CD4-positive, alpha-beta T cell (primary cell): ENCODE data around the gene CDK9. TPM values are rescaled to one million over a fixed set of nuclear protein-coding genes. Genes with fewer than 3 reads are reported as not detected.

Source experiments
- ATAC-seq: fragments of 200-7000 bp; cut with Tn5 transposase; one replicate; pipeline ENCODE4 v1.10.0; 2022; ENCODE audit warnings: mild to moderate bottlenecking; ENCODE audit not compliant: poor library complexity
- CTCF ChIA-PET: fragments of 350-600 bp; sonication (Branson Sonifier 250); formaldehyde crosslinking; loops from one replicate; lab custom pipeline; 2021; ENCODE audit warnings: antibody characterized with exemption, inconsistent platforms; lab: Charles Lee
- POLR2A ChIA-PET: fragments of 350-600 bp; sonication (Branson Sonifier 250); formaldehyde crosslinking; loops from one replicate; lab custom pipeline; 2021; ENCODE audit warnings: antibody characterized with exemption, inconsistent platforms; lab: Charles Lee
- DNase-seq, 14 experiments: peaks; one replicate each; pipeline ENCODE4 v3.0.0-alpha.2; 2013 to 2020; ENCODE audit warnings: mixed read lengths in 2 of 14
- H3K27ac ChIP-seq, 2 donors: one replicate each; pipeline versions ENCODE4 v1.5.1 to v1.7.0; 2013; ENCODE audit warnings: low read length in 2 of 2, low read depth in 1 of 2, mild to moderate bottlenecking in 1 of 2
- H3K27me3 ChIP-seq, 2 experiments: 1 replicate in 1 of 2; 2 replicates in 1 of 2; pipeline versions ENCODE4 v1.6.1 to v1.7.0; 2013; ENCODE audit warnings: low read length in 2 of 2, control low read depth in 1 of 2, mild to moderate bottlenecking in 1 of 2, moderate library complexity in 1 of 2; ENCODE audit not compliant: insufficient read depth in 2 of 2, control insufficient read depth in 1 of 2
- H3K36me3 ChIP-seq: one replicate; pipeline ENCODE4 v1.6.1; 2013; ENCODE audit warnings: low read length, control low read depth; ENCODE audit not compliant: insufficient read depth
- H3K4me1 ChIP-seq: one replicate; pipeline ENCODE4 v1.6.1; 2013; ENCODE audit warnings: low read length, control low read depth; ENCODE audit not compliant: insufficient read depth
- H3K4me3 ChIP-seq: one replicate; pipeline ENCODE4 v1.5.1; 2013; ENCODE audit warnings: mild to moderate bottlenecking, low read length, moderate library complexity
- H3K9me3 ChIP-seq, 2 experiments: 1 replicate in 1 of 2; 2 replicates in 1 of 2; pipeline versions ENCODE4 v1.6.1 to v1.7.0; 2013; ENCODE audit warnings: low read length in 2 of 2, mild to moderate bottlenecking in 2 of 2, control low read depth in 1 of 2, moderate library complexity in 1 of 2; ENCODE audit not compliant: control insufficient read depth in 1 of 2, insufficient read depth in 1 of 2
- H3K27ac Mint-ChIP-seq: one replicate; pipeline ENCODE4 v1.8.0; 2020; ENCODE audit warnings: mixed read lengths
- H3K27me3 Mint-ChIP-seq: one replicate; pipeline ENCODE4 v1.8.0; 2021; ENCODE audit warnings: mixed read lengths
- H3K36me3 Mint-ChIP-seq: one replicate; pipeline ENCODE4 v1.8.0; 2021; ENCODE audit warnings: low read depth, mixed read lengths
- H3K4me1 Mint-ChIP-seq: one replicate; pipeline ENCODE4 v1.8.0; 2021; ENCODE audit warnings: low read depth, mixed read lengths
- H3K4me3 Mint-ChIP-seq: one replicate; pipeline ENCODE4 v1.8.0; 2020; ENCODE audit warnings: mild to moderate bottlenecking, mixed read lengths
- H3K9me3 Mint-ChIP-seq: one replicate; pipeline ENCODE4 v1.8.0; 2020; ENCODE audit warnings: mixed read lengths
- intact Hi-C, 2 experiments: fragments of 100-400 bp; cut with DNase I in 1 of 2; cut with micrococcal nuclease in 1 of 2; formaldehyde crosslinking; loops; one replicate each; pipeline versions ENCODE4 v1.15.1 to v1.9.0; 2023 to 2025; cut with DNase I, micrococcal nuclease
- total RNA-seq, 174 experiments: library from RNA in 2 of 174; stranded (reverse) in 2 of 174; gene quantifications; one replicate each; pipeline ENCODE4 v1.2.3 and lab custom pipeline; 2021 to 2026
- TF ChIP-seq, protein P1 (sequence below): fragments of 200-600 bp; IDR thresholded peaks from one replicate; pipeline ENCODE4 v1.8.0; 2022; ENCODE audit warnings: antibody characterized with exemption, mild to moderate bottlenecking

Gene CDK9
- total RNA-seq, 2 experiments from 2014 or later = 117 to 121 TPM

DNA sequence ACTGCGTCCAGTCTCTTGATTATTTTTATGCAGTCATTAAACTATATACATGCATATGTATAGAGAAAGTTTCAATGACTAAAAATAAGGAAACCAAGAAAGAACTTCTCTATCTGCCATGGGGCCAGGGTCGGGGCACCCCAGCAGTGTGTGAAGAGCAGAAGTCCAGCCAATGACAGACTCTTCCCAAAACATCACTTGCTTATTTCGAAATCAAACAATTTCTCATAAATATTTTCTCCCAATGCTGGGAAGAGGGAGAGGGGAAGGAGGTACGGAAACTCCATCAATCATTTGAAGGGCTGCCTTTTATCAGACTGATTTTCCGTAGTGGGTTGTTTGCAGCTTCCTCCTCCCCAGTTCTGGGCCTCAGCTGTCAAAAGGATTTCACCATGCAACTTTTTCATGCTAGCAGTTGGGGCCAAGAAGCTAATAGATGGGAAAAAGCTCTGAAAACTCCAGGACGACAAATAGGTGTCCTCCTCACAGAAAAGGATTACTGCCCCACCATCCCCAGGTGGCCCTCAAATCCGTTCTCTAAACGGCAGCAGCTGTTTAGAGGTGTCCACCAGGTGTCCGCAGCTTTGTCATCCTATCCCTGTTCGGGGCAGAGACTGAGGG lies 16.2 kb downstream of the CDK9 start:
- Mint-ChIP-seq H3K4me3 (peak overlapping the region; percentile 87), H3K36me3 (peaks cover 12% of the 10 kb centered on the region), H3K4me1 (peaks cover 26% of the 10 kb centered on the region), H3K9me3 (no peaks in the 10 kb centered on the region), H3K27me3 (no peaks in the 10 kb centered on the region), H3K27ac (peak overlapping the region; percentile 80)
- TF ChIP-seq, protein P1, sequence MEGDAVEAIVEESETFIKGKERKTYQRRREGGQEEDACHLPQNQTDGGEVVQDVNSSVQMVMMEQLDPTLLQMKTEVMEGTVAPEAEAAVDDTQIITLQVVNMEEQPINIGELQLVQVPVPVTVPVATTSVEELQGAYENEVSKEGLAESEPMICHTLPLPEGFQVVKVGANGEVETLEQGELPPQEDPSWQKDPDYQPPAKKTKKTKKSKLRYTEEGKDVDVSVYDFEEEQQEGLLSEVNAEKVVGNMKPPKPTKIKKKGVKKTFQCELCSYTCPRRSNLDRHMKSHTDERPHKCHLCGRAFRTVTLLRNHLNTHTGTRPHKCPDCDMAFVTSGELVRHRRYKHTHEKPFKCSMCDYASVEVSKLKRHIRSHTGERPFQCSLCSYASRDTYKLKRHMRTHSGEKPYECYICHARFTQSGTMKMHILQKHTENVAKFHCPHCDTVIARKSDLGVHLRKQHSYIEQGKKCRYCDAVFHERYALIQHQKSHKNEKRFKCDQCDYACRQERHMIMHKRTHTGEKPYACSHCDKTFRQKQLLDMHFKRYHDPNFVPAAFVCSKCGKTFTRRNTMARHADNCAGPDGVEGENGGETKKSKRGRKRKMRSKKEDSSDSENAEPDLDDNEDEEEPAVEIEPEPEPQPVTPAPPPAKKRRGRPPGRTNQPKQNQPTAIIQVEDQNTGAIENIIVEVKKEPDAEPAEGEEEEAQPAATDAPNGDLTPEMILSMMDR = no peak
- peak in 1 of 14 experiments; percentile 42 for DNase-seq
- CTCF ChIA-PET = interaction anchor here (1.0 kb wide), 2 partner anchors 67 to 109 kb away, joined by 3 to 5 read pairs; partner anchors contain the start of gene TOR2A
- peaks cover 36% of the 10 kb centered on the region for H3K4me1 ChIP-seq
- peak overlapping the region; percentile 60 to 79 for H3K27ac ChIP-seq
- intact Hi-C loops = loop anchor here (1.0 to 5.0 kb wide), 5 partner anchors 15 to 390 kb away; partner anchors contain the start of genes CDK9 (in 2 of the 2) and CIZ1 (in 1 of the 2)
- no peaks in the 10 kb centered on the region for H3K27me3 ChIP-seq
- no peak for ATAC-seq
- peaks cover 15% of the 10 kb centered on the region for H3K36me3 ChIP-seq
- H3K9me3 ChIP-seq = no peaks in the 10 kb centered on the region
- H3K4me3 ChIP-seq = peak overlapping the region; percentile 72
- POLR2A ChIA-PET = interaction anchor here (0.8 to 2.4 kb wide), 10 partner anchors 9 to 351 kb away, joined by 3 to 9 read pairs (median 3); partner anchors contain the start of genes CDK9 and NAIF1

- Histone ChIP-seq H3K4me3 (peak within 1 kb of the TSS; percentile 79), H3K27ac (peak within 1 kb of the TSS; percentile 79), H3K36me3 (peaks cover 22% of the 10 kb centered on the region), H3K27me3 (no peaks in the 10 kb centered on the region), H3K9me3 (no peaks in the 10 kb centered on the region), H3K4me1 (peaks cover 29% of the 10 kb centered on the region)
- Mint-ChIP-seq H3K27me3 (no peaks in the 10 kb centered on the region), H3K4me3 (peak within 1 kb of the TSS; percentile 91), H3K9me3 (no peaks in the 10 kb centered on the region), H3K27ac (peak within 1 kb of the TSS; percentile 80), H3K4me1 (peaks cover 20% of the 10 kb centered on the region), H3K36me3 (peaks cover 19% of the 10 kb centered on the region)
- POLR2A ChIA-PET = interaction anchor here (0.6 to 2.4 kb wide), 11 partner anchors 10 to 352 kb away, joined by 3 to 9 read pairs (median 3); partner anchors contain the start of genes CDK9 and NAIF1
- peak; percentile 90 for ATAC-seq
- intact Hi-C loops = loop anchor here (1.0 to 5.0 kb wide), 5 partner anchors 16 to 389 kb away; partner anchors contain the start of genes CDK9 (in 2 of the 2) and CIZ1 (in 1 of the 2)
- TF ChIP-seq, protein P1 = no peak
- CTCF ChIA-PET = interaction anchor here (1.0 to 1.3 kb wide), 4 partner anchors 67 to 108 kb away, joined by 3 to 5 read pairs (median 3); partner anchors contain the start of gene TOR2A
- DNase-seq = peak; percentile 63 to 94 (median 79)
These were observed 17.0 kb downstream of the CDK9 start, which contains the start of gene FPGS for GRCh38 chr9:127802576-127803443. Gene FPGS, plus strand, starts transcription at chr9:127802882. Its CDS starts 43 bp downstream, at chr9:127802925.
